Measurements from ENCODE around the gene ANKH. TPM values are rescaled to one million over a fixed set of nuclear protein-coding genes. Genes with fewer than 3 reads are reported as not detected.
A peak's percentile ranks its signal among the peaks of the same experiment; 100 is the strongest.

Gene ANKH
- polyA plus RNA-seq, 2 of the 4 experiments (the other 2 are of a cell fraction): 11.7 to 17.3 TPM

GRCh38 chr5:14668181-14668591, 203.4 kb downstream of the ANKH start:
- no peak for TF ChIP-seq TFCP2L1 (CRISPR knock-in tag; IDR thresholded peaks at IDR 0.05)
- TF ChIP-seq USF2 (IDR thresholded peaks at IDR 0.05): no peak
- no peak for TF ChIP-seq E2F6 (IDR thresholded peaks at IDR 0.05; ENCODE audit: borderline replicate concordance, low read depth)
- TF ChIP-seq HOXB13 (CRISPR knock-in tag; IDR thresholded peaks at IDR 0.05; ENCODE audit: low read depth): no peak
- TF ChIP-seq ZFP36 (IDR thresholded peaks at IDR 0.05; ENCODE audit: borderline replicate concordance, partially characterized antibody): no peak
- TF ChIP-seq HOXB5 (CRISPR knock-in tag; IDR thresholded peaks at IDR 0.05): no peak
- TF ChIP-seq FOSB (CRISPR knock-in tag; IDR thresholded peaks at IDR 0.05): no peak
- TF ChIP-seq EHMT2 (IDR thresholded peaks at IDR 0.05; ENCODE audit: low read depth): no peak
- TF ChIP-seq CHD4 (IDR thresholded peaks at IDR 0.05; ENCODE audit: borderline replicate concordance): no peak
- no peak for TF ChIP-seq NPAS2 (CRISPR knock-in tag; IDR thresholded peaks at IDR 0.05; ENCODE audit: borderline replicate concordance)
- ChIA-PET CTCF (interaction anchor here (1.0 to 1.6 kb wide), 3 partner anchors 50 to 346 kb away, joined by 3 to 6 read pairs (median 5); no protein-coding TSS in a partner anchor), POLR2A (no interaction called here)
- 78% methylated on average over 5 of the region's 5 CpGs for WGBS (ENCODE audit: missing lambda C conversion rate)
- Histone ChIP-seq H3K27ac (no peak overlapping the region), H3K4me1 (peaks cover 63% of the 10 kb centered on the region), H3K4me3 (no peak overlapping the region), H3K9me3 (no peaks in the 10 kb centered on the region), H3K4me2 (0 out of 3 replicates have a peak overlapping the region, but pooled peaks have one; percentile 8)
- FAIRE-seq (no peak), ATAC-seq (no peak), DNase-seq (ENCODE audit: low read depth in 1 of 2, low spot score in 1 of 2) (no peak)

GRCh38 chr5:14667770-14668169, 203.8 kb downstream of the ANKH start:
- POLR2A ChIA-PET: no interaction called here
- ATAC-seq (no peak), DNase-seq (ENCODE audit: low read depth in 1 of 2, low spot score in 1 of 2) (no peak), FAIRE-seq (no peak)
- peaks cover 65% of the 10 kb centered on the region for H3K4me1 ChIP-seq
- H3K4me3 ChIP-seq: no peak overlapping the region
- TF ChIP-seq RARB (CRISPR knock-in tag; IDR thresholded peaks at IDR 0.05): no peak
- no peak for TF ChIP-seq ELK1 (IDR thresholded peaks at IDR 0.05; ENCODE audit: low read depth, low read length)
- 0 out of 3 replicates have a peak overlapping the region, but pooled peaks have one; percentile 8 for H3K4me2 ChIP-seq
- H3K27ac ChIP-seq: no peak overlapping the region
- 93% methylated on average over 1 of the region's 1 CpG for WGBS (ENCODE audit: missing lambda C conversion rate)
- no peaks in the 10 kb centered on the region for H3K9me3 ChIP-seq
- CTCF ChIA-PET: interaction anchor here (1.0 to 1.6 kb wide), 4 partner anchors 18 to 347 kb away, joined by 3 to 6 read pairs (median 5); no protein-coding TSS in a partner anchor

- POLR2A ChIA-PET: no interaction called here
- TF ChIP-seq GATA3 (IDR thresholded peaks at IDR 0.05; ENCODE audit: borderline replicate concordance): no peak
- no peak for TF ChIP-seq MAZ (IDR thresholded peaks at IDR 0.05; ENCODE audit: borderline replicate concordance, low read depth, low read length)
- no peak for TF ChIP-seq MAFK (IDR thresholded peaks at IDR 0.05; ENCODE audit: partially characterized antibody)
- no peak for TF ChIP-seq RARB (CRISPR knock-in tag; IDR thresholded peaks at IDR 0.05)
- no peak for TF ChIP-seq ZSCAN20 (CRISPR knock-in tag; IDR thresholded peaks at IDR 0.05)
- TF ChIP-seq NFE2L2 (conservative IDR thresholded peaks at IDR 0.05; ENCODE audit: low read length): no peak
- TF ChIP-seq JUNB (IDR thresholded peaks at IDR 0.05): no peak
- TF ChIP-seq EP300 (IDR thresholded peaks at IDR 0.05): no peak
- TF ChIP-seq SMC3 (IDR thresholded peaks at IDR 0.05): no peak
- TF ChIP-seq CHD2 (IDR thresholded peaks at IDR 0.05; ENCODE audit: low read length, partially characterized antibody): no peak
- no peak for TF ChIP-seq NPAS2 (CRISPR knock-in tag; IDR thresholded peaks at IDR 0.05; ENCODE audit: borderline replicate concordance)
- no peak for TF ChIP-seq MYC (IDR thresholded peaks at IDR 0.05; ENCODE audit: borderline replicate concordance, low read length)
- TF ChIP-seq JUN (IDR thresholded peaks at IDR 0.05): no peak
- no peak for TF ChIP-seq EHMT2 (IDR thresholded peaks at IDR 0.05; ENCODE audit: low read depth)
- no peak for TF ChIP-seq SREBF2 (IDR thresholded peaks at IDR 0.05)
- TF ChIP-seq POLR2A (IDR thresholded peaks at IDR 0.05; ENCODE audit: low read length): no peak
- TF ChIP-seq HOXB13 (CRISPR knock-in tag; IDR thresholded peaks at IDR 0.05; ENCODE audit: low read depth): no peak
- TF ChIP-seq HOXA7 (CRISPR knock-in tag; IDR thresholded peaks at IDR 0.05): no peak
- no peak for DNase-seq (ENCODE audit: low read depth in 1 of 2, low spot score in 1 of 2)
- no peak overlapping the region for H3K4me2 ChIP-seq
- no peak overlapping the region for H3K4me3 ChIP-seq
- H3K4me1 ChIP-seq: peaks cover 61% of the 10 kb centered on the region
- no peaks in the 10 kb centered on the region for H3K9me3 ChIP-seq
- CTCF ChIA-PET: interaction anchor here (1.0 to 1.6 kb wide), 5 partner anchors 18 to 347 kb away, joined by 3 to 6 read pairs (median 5); no protein-coding TSS in a partner anchor
- 92% methylated on average over 8 of the region's 8 CpGs for WGBS (ENCODE audit: missing lambda C conversion rate)
- H3K27ac ChIP-seq: no peak overlapping the region
- FAIRE-seq: no peak
- no peak for ATAC-seq
Measured at GRCh38 chr5:14667290-14667689, 204.3 kb downstream of the ANKH start.
